Left lung (tissue), 10 donors: ENCODE results near the gene GJC1. TPM values are rescaled to one million over a fixed set of nuclear protein-coding genes. Genes with fewer than 3 reads are reported as not detected.

Source experiments
- ATAC-seq: fragments of 200-7000 bp; cut with Tn5 transposase; one replicate; pipeline ENCODE4 v1.9.1; 2020; ENCODE audit warnings: moderate library complexity
- DNase-seq, 4 donors: peaks; one replicate each; pipeline ENCODE4 v3.0.0-alpha.2; 2013 to 2020
- H3K27ac ChIP-seq, 2 donors: fragments of 200-600 bp; sonication (generic) in 1 of 2; one replicate each; pipeline versions ENCODE4 v1.5.0 to v1.8.0; 2020 to 2021
- H3K27me3 ChIP-seq, 2 donors: fragments of 200-600 bp; sonication (generic) in 1 of 2; one replicate each; pipeline versions ENCODE4 v1.5.0 to v1.8.0; 2020 to 2021
- H3K36me3 ChIP-seq, 2 donors: fragments of 200-600 bp; sonication (generic) in 1 of 2; one replicate each; pipeline versions ENCODE4 v1.5.0 to v1.8.0; 2020 to 2021
- H3K4me1 ChIP-seq, 2 donors: fragments of 200-600 bp; one replicate each; pipeline ENCODE4 v1.8.0; 2021
- H3K4me3 ChIP-seq, 2 donors: fragments of 200-600 bp; sonication (generic) in 1 of 2; one replicate each; pipeline versions ENCODE4 v1.5.0 to v1.8.0; 2020 to 2021; ENCODE audit warnings: mild to moderate bottlenecking in 1 of 2
- H3K9me3 ChIP-seq, 2 donors: fragments of 200-600 bp; sonication (generic) in 1 of 2; one replicate each; pipeline versions ENCODE4 v1.5.0 to v1.8.0; 2020 to 2021
- CTCF ChIP-seq, 2 donors: fragments of 200-600 bp; sonication (generic) in 1 of 2; IDR thresholded peaks; one replicate each; pipeline versions ENCODE4 v1.5.0 to v1.8.0; 2021; ENCODE audit warnings: antibody characterized with exemption in 2 of 2
- intact Hi-C, 2 donors: fragments of 100-400 bp; cut with DNase I; formaldehyde crosslinking; loops; one replicate each; pipeline versions ENCODE4 v1.11.2 to v1.14.2; 2022
- polyA plus RNA-seq, 6 donors: library from polyadenylated mRNA; unstranded; fragments of 120-200 nt; gene quantifications; one replicate each; pipeline ENCODE4 v1.2.1, GENCODE V29; 2013; ENCODE audit not compliant: insufficient read length in 6 of 6
- total RNA-seq, 2 donors: library from RNA; stranded (reverse); fragmentation: NEBNext Ultra II Directional; extraction: Animal tissue kit (Norgen Biotek cat#: 25700); gene quantifications; one replicate each; pipeline ENCODE4 v1.2.1, GENCODE V29; 2021
- donor health status: DM: no; HTN: yes; CAD: no.
- donor health status: DM: no; HTN: no; CAD: no.

GJC1 gene
- total and polyA plus RNA-seq, 8 donors = 17.3 to 52.9 (median 46.2) TPM

DNA sequence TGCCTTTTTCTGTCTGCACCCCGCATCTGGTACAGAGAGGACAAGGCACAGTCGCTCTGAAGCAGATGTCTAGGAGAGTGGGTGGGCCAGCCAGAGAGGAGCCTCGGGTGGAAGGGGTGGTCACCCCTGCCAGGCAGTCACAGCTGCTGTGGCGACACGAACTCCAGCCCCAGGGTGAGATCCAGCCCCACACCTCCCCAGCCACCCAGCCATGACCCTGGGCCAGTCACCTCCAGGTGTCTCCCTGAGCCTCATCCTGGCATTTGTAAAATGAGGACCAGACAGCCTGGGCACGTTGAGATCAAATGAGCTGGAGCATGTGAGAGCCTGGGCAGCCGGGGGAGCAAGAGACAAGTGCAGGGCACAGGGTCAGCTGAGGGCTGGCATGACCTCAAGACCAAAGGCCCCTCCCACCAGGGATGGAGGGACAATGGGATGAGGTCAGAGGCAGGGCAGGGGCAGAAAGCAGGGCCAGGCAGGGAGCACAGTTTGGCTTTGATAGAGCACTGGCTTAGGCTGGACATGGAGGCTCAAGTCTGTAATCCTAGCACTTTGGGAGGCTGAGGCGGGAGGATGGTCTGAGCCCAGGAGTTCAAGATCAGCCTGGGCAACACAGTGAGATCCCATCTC is 63.6 kb downstream of the GJC1 start:
- Histone ChIP-seq H3K36me3 (no peaks in the 10 kb centered on the region), H3K27ac (no peak overlapping the region), H3K9me3 (no peaks in the 10 kb centered on the region), H3K4me3 (no peak overlapping the region), H3K27me3 (peaks cover 0 to 36% of the 10 kb centered on the region in 2 donors), H3K4me1 (peaks cover 0 to 5% of the 10 kb centered on the region in 2 donors)
- intact Hi-C loops = no loop called here
- DNase-seq = peak in 1 of 4 donors; percentile 45
- no peak for TF ChIP-seq CTCF (IDR thresholded peaks at IDR 0.05)
- ATAC-seq = no peak

- DNase-seq (peak in 1 of 4 donors; percentile 47), ATAC-seq (no peak)
- TF ChIP-seq CTCF (IDR thresholded peaks at IDR 0.05) = no peak
- Histone ChIP-seq H3K9me3 (no peaks in the 10 kb centered on the region), H3K27me3 (peaks cover 0 to 41% of the 10 kb centered on the region in 2 donors), H3K4me3 (no peak overlapping the region), H3K27ac (no peak overlapping the region), H3K4me1 (peaks cover 0 to 5% of the 10 kb centered on the region in 2 donors), H3K36me3 (no peaks in the 10 kb centered on the region)
- intact Hi-C loops = no loop called here
These were observed 64.1 kb downstream of the GJC1 start for GRCh38 chr17:44765965-44766364.

- Histone ChIP-seq H3K4me1 (peaks cover 7 to 14% of the 10 kb centered on the region in 2 donors), H3K27ac (no peak overlapping the region), H3K4me3 (no peak overlapping the region), H3K36me3 (no peaks in the 10 kb centered on the region), H3K27me3 (peaks cover 16 to 53% of the 10 kb centered on the region in 2 donors), H3K9me3 (no peaks in the 10 kb centered on the region)
- no peak for TF ChIP-seq CTCF (IDR thresholded peaks at IDR 0.05)
- intact Hi-C loops = no loop called here
- ATAC-seq (no peak), DNase-seq (peak in 1 of 4 donors; percentile 26)
These were observed 66.9 kb downstream of the GJC1 start for GRCh38 chr17:44763170-44763569.

- Histone ChIP-seq H3K27ac (no peak overlapping the region), H3K27me3 (peaks cover 21 to 54% of the 10 kb centered on the region in 2 donors), H3K36me3 (no peaks in the 10 kb centered on the region), H3K9me3 (no peaks in the 10 kb centered on the region), H3K4me3 (no peak overlapping the region), H3K4me1 (peaks cover 7 to 14% of the 10 kb centered on the region in 2 donors)
- no peak for TF ChIP-seq CTCF (IDR thresholded peaks at IDR 0.05)
- ATAC-seq (no peak), DNase-seq (peak in 1 of 4 donors; percentile 26)
- intact Hi-C loops = no loop called here
These were observed 67.9 kb downstream of the GJC1 start for GRCh38 chr17:44761932-44762810.
